Activated CD4-positive, alpha-beta T cell treated with anti-CD3 and anti-CD28 coated beads, Interleukin-2, amount 50 U/mL, for 16 hours (primary cell): Measurements from ENCODE around the gene RERE.
"Not testable (repeated sequence)": the region's sequence is repeated elsewhere in the genome, so short reads cannot be mapped to it uniquely, and the experiment has no call there.

Experiments
- DNase-seq: peaks from one replicate; pipeline ENCODE4 v3.0.0-alpha.2; 2020

The RERE gene

DNA sequence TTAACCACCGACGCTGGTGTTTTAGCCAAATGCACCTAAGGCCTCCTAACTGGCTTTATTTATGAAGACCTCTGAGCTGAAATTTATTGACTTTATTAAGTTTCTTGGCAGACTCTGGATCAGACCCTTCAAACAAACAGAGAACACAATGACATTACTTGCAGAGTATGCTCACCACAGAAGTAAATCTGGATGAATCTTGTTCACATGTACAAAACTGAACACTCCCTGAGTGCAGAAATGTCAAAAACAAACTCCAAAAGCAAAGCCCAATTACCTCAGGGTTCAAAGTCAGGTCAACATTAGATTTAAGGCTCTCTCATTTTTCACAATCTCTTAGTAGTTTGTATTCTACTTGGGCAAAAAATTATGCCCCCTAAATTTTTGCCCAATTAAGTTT, 280.9 kb downstream of the RERE start:
- no peak for DNase-seq

GRCh38 chr1:8533907-8534306, 283.5 kb downstream of the RERE start:
- DNase-seq, result no peak

- no peak for DNase-seq
Measured at GRCh38 chr1:8533124-8533523, 284.3 kb downstream of the RERE start.

DNA sequence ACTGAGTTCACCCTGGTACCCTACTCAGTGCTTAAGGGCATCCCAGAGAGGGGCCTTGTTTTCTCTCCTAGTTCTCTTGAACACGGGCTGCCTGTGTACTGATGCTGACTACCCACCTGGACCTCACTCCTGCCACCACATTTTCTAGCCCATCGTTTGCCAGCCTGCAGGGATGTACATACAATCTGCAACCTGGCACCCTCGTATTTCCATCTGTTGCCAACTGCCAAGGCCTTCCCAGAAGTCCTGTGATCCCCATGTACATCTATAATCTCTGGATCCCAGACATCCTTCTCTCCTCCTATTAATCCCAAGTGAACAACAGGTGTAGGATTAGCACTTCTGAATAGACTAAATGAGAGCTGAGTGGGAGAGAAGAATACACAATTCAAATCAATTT, 287.5 kb downstream of the RERE start:
- DNase-seq, result no peak

DNA sequence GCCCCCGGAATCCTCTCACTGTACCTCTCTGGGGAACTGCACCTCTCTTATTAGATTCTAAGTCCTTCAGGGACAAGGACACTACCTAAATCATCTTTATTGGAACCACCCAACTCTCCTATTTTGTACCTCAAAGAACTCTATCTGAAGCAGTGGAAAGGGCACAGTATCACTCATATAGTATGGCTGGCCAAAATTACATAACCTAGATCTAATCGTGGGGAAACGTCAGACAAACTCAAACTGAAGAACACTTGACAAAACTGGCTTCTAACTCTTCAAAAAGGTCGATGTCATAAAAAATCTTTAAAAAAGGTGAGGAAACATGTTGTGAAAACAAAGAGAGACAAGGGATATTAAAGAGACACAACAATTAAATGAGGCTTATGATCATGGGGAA, 289.5 kb downstream of the RERE start:
- DNase-seq, result no peak

- DNase-seq, result peak; percentile 83
Measured at GRCh38 chr1:8525558-8526275, 291.7 kb downstream of the RERE start.

GRCh38 chr1:8525216-8525557, 292.3 kb downstream of the RERE start:
- DNase-seq, result no peak

DNA sequence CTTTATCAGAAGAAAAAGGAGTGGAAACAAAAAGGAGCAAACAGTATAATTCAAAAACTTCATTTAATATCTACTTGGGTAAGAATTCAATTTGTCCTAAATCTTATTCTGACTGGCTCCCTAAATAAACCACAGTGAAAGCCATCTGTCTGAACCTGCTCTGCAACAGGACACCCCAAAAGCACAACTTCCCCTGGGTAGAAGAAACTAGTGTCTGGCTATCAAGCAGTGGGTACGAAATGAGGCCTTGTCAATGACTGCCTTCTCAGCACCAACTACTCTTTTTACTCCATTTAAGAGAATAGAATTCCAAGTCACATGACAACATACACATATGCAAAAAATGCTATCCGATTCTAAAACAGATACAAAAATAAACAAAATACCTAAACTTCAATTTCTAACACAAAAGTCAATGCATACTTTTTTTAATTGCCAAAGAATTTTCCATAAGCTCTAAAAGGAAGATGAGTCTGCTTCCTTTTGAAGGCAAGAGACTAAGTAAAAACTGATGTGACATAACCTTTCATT, 292.7 kb downstream of the RERE start:
- DNase-seq, result no peak

- DNase-seq, result peak; percentile 53
Measured at GRCh38 chr1:8523666-8524206, 293.7 kb downstream of the RERE start.

GRCh38 chr1:8520483-8520966, 296.9 kb downstream of the RERE start:
- DNase-seq, result no peak

DNA sequence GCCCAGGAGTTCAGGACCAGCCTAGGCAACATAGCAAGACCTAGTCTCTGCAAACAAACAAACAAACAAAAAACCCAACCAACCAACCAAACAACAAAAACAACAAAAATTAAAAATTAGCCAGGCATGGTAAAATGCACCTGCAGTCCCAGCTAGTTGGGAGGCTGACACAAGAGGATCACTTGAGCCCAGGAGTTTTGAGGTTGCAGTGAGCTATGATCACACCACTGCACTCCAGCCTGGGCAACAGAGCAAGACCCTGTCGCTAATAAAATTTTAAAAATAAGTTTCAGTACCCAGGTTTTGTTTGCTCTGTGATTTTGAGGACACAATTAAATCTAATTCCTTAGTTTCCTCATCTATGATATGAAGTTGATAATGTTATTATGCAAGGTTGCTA, 298.3 kb downstream of the RERE start:
- DNase-seq, result no peak

GRCh38 chr1:8518490-8518801, 299.0 kb downstream of the RERE start:
- DNase-seq, result no peak

DNA sequence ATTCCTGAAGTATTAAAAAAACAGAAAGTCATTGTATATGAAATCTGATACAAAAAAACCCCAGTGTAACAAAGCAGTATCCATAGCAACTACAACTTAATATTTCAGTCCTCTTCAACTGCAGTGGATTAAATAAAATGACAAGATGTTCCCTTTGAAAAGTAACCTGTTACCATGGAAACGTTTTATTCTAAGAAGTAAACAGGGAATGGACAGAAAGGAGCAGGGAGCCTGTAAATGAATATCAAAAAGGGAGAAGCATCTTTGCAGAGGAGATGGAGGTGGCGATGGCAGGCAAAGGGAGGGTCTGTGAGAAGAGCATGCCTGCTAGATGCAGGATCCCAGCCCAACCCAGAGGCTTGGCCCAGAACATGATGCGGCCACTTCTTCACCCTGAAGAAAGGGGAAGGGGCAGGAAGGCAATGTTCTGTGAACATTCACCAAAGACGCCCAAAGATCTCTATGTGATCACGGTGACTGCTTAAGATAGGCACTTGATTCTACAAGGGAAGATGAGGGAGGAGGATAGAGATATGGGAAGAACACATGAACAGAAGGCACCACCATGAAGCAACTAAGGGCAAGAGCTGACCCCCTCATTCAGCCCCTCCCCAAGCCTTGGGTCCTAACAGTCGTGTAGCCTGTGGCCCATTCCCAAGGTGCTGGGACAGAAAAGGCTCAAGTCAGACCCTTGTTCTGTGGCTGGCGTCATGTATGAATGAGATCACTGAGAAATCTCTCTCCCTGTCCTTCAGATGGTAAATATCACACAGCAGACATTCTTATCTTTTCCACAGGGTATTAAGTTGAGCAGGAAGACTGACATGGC, 299.6 kb downstream of the RERE start:
- no peak for DNase-seq

GRCh38 chr1:8516793-8517556, 300.5 kb downstream of the RERE start:
- no peak for DNase-seq

DNA sequence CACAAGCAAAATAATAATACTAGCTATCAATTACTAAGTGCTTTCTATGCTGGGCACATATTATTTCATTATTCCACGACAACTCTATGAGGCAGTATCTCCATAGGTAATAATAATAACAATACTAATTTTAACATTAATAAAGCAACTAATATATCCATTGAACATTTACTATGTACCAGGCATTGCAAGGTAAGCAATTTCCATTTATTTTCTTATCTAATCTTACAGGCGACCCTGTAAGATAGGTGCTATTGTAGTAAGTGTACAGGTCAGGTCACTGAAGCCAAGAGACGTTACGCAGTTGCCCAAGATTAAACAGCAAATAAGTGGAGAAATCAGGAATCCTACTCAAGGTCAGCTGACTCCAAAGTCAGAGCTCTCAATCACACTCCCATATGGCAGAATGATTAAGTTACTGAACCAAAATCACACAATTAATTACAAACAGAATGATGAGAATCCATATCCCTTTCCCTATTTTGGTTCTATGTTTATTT, 301.1 kb downstream of the RERE start:
- DNase-seq, result no peak

- peak; percentile 34 for DNase-seq
Measured at GRCh38 chr1:8512504-8512903, 304.9 kb downstream of the RERE start.

DNA sequence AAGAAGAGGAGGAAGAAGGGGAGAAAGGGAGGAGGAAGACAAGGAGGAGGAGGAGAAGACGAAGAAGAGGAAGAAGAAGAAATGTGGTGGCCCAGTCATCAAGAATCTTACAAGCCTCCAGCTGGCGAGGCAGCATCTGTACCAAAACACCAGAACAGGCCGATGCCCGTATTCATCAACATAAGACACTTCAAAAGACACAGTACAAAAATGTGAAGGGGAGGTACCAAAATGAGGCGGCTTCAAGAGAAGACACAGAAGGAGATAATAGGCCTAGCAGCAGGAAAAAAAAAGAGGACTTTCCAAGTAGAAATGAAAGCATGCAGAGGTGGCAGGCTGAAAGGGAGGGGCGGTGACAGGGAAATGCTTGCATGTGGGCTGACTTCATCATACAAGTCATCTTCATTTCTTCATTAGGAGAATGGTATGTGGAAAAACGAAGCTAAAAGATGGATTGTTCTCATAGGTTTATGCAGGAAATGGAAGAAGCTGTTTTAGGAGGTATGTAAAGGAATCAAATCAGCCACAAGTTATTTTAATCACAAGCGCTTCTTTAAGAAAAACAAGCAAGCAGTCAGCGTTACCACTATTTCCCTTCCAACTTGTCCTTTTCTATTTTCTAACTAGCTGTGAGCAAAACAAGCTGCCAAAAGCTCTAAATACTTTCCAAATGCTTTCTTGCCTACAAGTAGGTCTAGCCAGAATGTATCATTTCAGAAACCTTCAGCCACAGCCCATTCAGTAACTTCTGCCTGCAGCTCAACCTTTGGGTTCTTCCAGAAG, 307.2 kb downstream of the RERE start:
- peak; percentile 37 for DNase-seq

- no peak for DNase-seq
Measured at GRCh38 chr1:8509579-8509978, 307.9 kb downstream of the RERE start.

- no peak for DNase-seq
Measured at GRCh38 chr1:8506995-8507615, 310.3 kb downstream of the RERE start.

DNA sequence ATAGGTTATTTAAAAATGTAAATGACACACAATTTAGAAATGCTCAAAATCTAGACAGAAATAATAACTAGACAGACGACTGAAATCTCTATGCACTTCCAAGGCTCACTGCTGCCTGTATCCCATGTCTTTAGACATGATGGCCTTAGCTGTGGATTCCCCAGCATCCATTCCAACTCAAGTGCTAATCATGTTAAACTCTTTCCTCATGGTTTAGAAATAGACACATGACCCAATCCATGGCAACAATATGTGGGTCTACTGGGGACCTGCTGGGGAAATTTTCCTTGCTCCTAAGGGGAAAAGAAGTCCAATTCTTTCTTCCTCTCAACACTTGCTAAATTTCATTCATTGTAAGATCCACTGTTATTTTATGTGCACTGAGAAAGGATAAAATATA, 311.0 kb downstream of the RERE start:
- no peak for DNase-seq

- no peak for DNase-seq
Measured at GRCh38 chr1:8503842-8504241, 313.6 kb downstream of the RERE start.

- not testable (repeated sequence) for DNase-seq
Measured at GRCh38 chr1:8502949-8503348, 314.5 kb downstream of the RERE start.
